Measurements from ENCODE around the gene VIM. TPM values are rescaled to one million over a fixed set of nuclear protein-coding genes. Genes with fewer than 3 reads are reported as not detected.

The VIM gene
- polyA plus RNA-seq, 1 donor (not counting 4 experiments of a cell fraction or from before 2014, with no cell fraction given), result 495 TPM

- no peak overlapping the region for H3K4me3 ChIP-seq (ENCODE audit: control insufficient read depth in 2 of 3, extremely low read depth in 1 of 3, insufficient read depth in 2 of 3, low read depth in 1 of 3, low read length in 3 of 3)
- no peaks in the 10 kb centered on the region for H3K9me1 ChIP-seq (ENCODE audit: control insufficient read depth, extremely low read depth, insufficient read depth, low read length)
- DNase-seq (ENCODE audit: low read depth, low spot score) (no peak), FAIRE-seq (no peak)
- H2AFZ ChIP-seq (ENCODE audit: control insufficient read depth, low read length), result no peak overlapping the region
- H4K20me1 ChIP-seq (ENCODE audit: control insufficient read depth, extremely low read depth, insufficient read depth, low read length), result no peaks in the 10 kb centered on the region
- H3K4me2 ChIP-seq (ENCODE audit: control insufficient read depth, extremely low read depth, insufficient read depth, low read depth, low read length), result no peak overlapping the region
- H3K36me3 ChIP-seq (ENCODE audit: control insufficient read depth in 2 of 2, extremely low read depth in 1 of 2, insufficient read depth in 2 of 2, low read length in 2 of 2), result no peaks in the 10 kb centered on the region
- no peak overlapping the region for H3K27ac ChIP-seq (ENCODE audit: control insufficient read depth, insufficient read depth, low read length)
- peaks cover 7% of the 10 kb centered on the region for H3K4me1 ChIP-seq (ENCODE audit: control insufficient read depth, extremely low read depth, insufficient read depth, low read length)
- no peak overlapping the region for H3K9ac ChIP-seq (ENCODE audit: control insufficient read depth, extremely low read depth, insufficient read depth, low read length)
- H3K9me3 ChIP-seq (ENCODE audit: control insufficient read depth, low read depth, low read length), result no peaks in the 10 kb centered on the region
- dilution Hi-C loops (cut with MboI; ENCODE audit: extremely low pct_ligation_motif_present, low sequenced_read_pairs), result no loop called here
- H3K79me2 ChIP-seq (ENCODE audit: control insufficient read depth, insufficient read depth, low read length), result peaks cover 2% of the 10 kb centered on the region
- TF ChIP-seq CTCF (optimal IDR thresholded peaks at IDR 0.05 in 1 of 3, IDR thresholded peaks at IDR 0.05 in 1 of 3, conservative IDR thresholded peaks at IDR 0.05 in 1 of 3; ENCODE audit: extremely low read depth in 1 of 3, insufficient read depth in 2 of 3, low read length in 3 of 3), result no peak
- TF ChIP-seq EZH2 (IDR thresholded peaks at IDR 0.05; ENCODE audit: low read length), result no peak
- H3K27me3 ChIP-seq (ENCODE audit: control insufficient read depth, extremely low read depth, insufficient read depth, low read length), result no peaks in the 10 kb centered on the region
Observed at GRCh38 chr10:17195083-17195482, 33.0 kb upstream of the VIM start.

GRCh38 chr10:17196045-17196444, 32.0 kb upstream of the VIM start:
- peaks cover 3% of the 10 kb centered on the region for H3K79me2 ChIP-seq (ENCODE audit: control insufficient read depth, insufficient read depth, low read length)
- TF ChIP-seq EZH2 (IDR thresholded peaks at IDR 0.05; ENCODE audit: low read length) (no peak), CTCF (optimal IDR thresholded peaks at IDR 0.05 in 1 of 3, IDR thresholded peaks at IDR 0.05 in 1 of 3, conservative IDR thresholded peaks at IDR 0.05 in 1 of 3; ENCODE audit: extremely low read depth in 1 of 3, insufficient read depth in 2 of 3, low read length in 3 of 3) (no peak)
- H3K9me3 ChIP-seq (ENCODE audit: control insufficient read depth, low read depth, low read length), result no peaks in the 10 kb centered on the region
- H3K27me3 ChIP-seq (ENCODE audit: control insufficient read depth, extremely low read depth, insufficient read depth, low read length), result no peaks in the 10 kb centered on the region
- dilution Hi-C loops (cut with MboI; ENCODE audit: extremely low pct_ligation_motif_present, low sequenced_read_pairs), result no loop called here
- peak; percentile 36 for FAIRE-seq
- peaks cover 11% of the 10 kb centered on the region for H3K4me1 ChIP-seq (ENCODE audit: control insufficient read depth, extremely low read depth, insufficient read depth, low read length)
- H3K9me1 ChIP-seq (ENCODE audit: control insufficient read depth, extremely low read depth, insufficient read depth, low read length), result no peaks in the 10 kb centered on the region
- H3K4me3 ChIP-seq (ENCODE audit: control insufficient read depth in 2 of 3, extremely low read depth in 1 of 3, insufficient read depth in 2 of 3, low read depth in 1 of 3, low read length in 3 of 3), result no peak overlapping the region
- H3K27ac ChIP-seq (ENCODE audit: control insufficient read depth, insufficient read depth, low read length), result no peak overlapping the region
- H3K4me2 ChIP-seq (ENCODE audit: control insufficient read depth, extremely low read depth, insufficient read depth, low read depth, low read length), result no peak overlapping the region
- no peak overlapping the region for H2AFZ ChIP-seq (ENCODE audit: control insufficient read depth, low read length)
- H3K9ac ChIP-seq (ENCODE audit: control insufficient read depth, extremely low read depth, insufficient read depth, low read length), result no peak overlapping the region
- no peak for DNase-seq (ENCODE audit: low read depth, low spot score)
- H3K36me3 ChIP-seq (ENCODE audit: control insufficient read depth in 2 of 2, extremely low read depth in 1 of 2, insufficient read depth in 2 of 2, low read length in 2 of 2), result no peaks in the 10 kb centered on the region
- H4K20me1 ChIP-seq (ENCODE audit: control insufficient read depth, extremely low read depth, insufficient read depth, low read length), result no peaks in the 10 kb centered on the region

Measured in keratinocyte (primary cell).